Measurements from ENCODE around the gene LRPPRC.
"Not testable (repeated sequence)": the region's sequence is repeated elsewhere in the genome, so short reads cannot be mapped to it uniquely, and the experiment has no call there.

Gene LRPPRC

GRCh38 chr2:44037221-44037620 is 41.4 kb upstream of the LRPPRC start:
- H3K79me2 ChIP-seq = no peaks in the 10 kb centered on the region
- TF ChIP-seq, protein P1, sequence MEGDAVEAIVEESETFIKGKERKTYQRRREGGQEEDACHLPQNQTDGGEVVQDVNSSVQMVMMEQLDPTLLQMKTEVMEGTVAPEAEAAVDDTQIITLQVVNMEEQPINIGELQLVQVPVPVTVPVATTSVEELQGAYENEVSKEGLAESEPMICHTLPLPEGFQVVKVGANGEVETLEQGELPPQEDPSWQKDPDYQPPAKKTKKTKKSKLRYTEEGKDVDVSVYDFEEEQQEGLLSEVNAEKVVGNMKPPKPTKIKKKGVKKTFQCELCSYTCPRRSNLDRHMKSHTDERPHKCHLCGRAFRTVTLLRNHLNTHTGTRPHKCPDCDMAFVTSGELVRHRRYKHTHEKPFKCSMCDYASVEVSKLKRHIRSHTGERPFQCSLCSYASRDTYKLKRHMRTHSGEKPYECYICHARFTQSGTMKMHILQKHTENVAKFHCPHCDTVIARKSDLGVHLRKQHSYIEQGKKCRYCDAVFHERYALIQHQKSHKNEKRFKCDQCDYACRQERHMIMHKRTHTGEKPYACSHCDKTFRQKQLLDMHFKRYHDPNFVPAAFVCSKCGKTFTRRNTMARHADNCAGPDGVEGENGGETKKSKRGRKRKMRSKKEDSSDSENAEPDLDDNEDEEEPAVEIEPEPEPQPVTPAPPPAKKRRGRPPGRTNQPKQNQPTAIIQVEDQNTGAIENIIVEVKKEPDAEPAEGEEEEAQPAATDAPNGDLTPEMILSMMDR (IDR thresholded peaks at IDR 0.05) = no peak

GRCh38 chr2:44033947-44034346 is 38.2 kb upstream of the LRPPRC start:
- TF ChIP-seq, protein P1 (IDR thresholded peaks at IDR 0.05) = no peak
- no peaks in the 10 kb centered on the region for H3K79me2 ChIP-seq

More at GRCh38 chr2:44037221-44037620, 41.4 kb upstream of the LRPPRC start:
- H3K27me3 ChIP-seq (ENCODE audit: control insufficient read depth, insufficient read depth, low read length) = no peaks in the 10 kb centered on the region
- no peak overlapping the region for H3K27ac ChIP-seq
- no peak overlapping the region for H3K4me3 ChIP-seq (ENCODE audit: low read depth, low read length)
- no peaks in the 10 kb centered on the region for H3K4me1 ChIP-seq
- peak overlapping the region; percentile 8 for H2AFZ ChIP-seq
- no peaks in the 10 kb centered on the region for H3K9me3 ChIP-seq (ENCODE audit: control insufficient read depth, low read length)
- no peak overlapping the region for H3K9ac ChIP-seq
- no peak overlapping the region for H3K4me2 ChIP-seq (ENCODE audit: low read length)
- no peaks in the 10 kb centered on the region for H3K36me3 ChIP-seq (ENCODE audit: control insufficient read depth, insufficient read depth, low read length)

DNA sequence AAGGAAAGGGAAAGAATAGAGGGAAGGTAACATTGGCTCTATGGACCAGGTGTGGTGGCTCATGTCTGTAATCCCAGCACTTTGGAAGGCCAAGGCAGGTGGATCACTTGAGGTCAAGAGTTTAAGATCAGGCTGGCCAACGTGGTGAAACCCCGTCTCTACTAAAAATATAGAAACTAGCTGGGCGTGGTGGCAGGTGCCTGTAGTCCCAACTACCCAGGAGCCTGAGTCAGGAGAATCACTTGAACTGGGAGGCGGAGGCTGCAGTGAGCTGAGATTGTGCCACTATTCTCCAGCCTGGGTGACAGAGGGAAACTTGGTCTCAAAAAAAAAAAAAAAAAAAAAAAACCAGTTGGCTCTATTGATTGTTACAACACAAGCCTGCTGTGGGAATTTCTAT is 31.3 kb upstream of the LRPPRC start:
- H3K9me3 ChIP-seq (ENCODE audit: control insufficient read depth, low read length); H3K36me3 ChIP-seq (ENCODE audit: control insufficient read depth, insufficient read depth, low read length); H2AFZ ChIP-seq; H3K79me2 ChIP-seq; H3K4me3 ChIP-seq (ENCODE audit: low read depth, low read length); H3K27me3 ChIP-seq (ENCODE audit: control insufficient read depth, insufficient read depth, low read length); H3K9ac ChIP-seq; H3K4me2 ChIP-seq (ENCODE audit: low read length); H3K4me1 ChIP-seq; H3K27ac ChIP-seq: not testable (repeated sequence)

More at GRCh38 chr2:44033947-44034346, 38.2 kb upstream of the LRPPRC start:
- Histone ChIP-seq H3K4me1 (no peaks in the 10 kb centered on the region), H2AFZ (no peak overlapping the region), H3K9ac (no peak overlapping the region), H3K4me3 (ENCODE audit: low read depth, low read length) (no peak overlapping the region), H3K27ac (no peak overlapping the region), H3K27me3 (ENCODE audit: control insufficient read depth, insufficient read depth, low read length) (no peaks in the 10 kb centered on the region), H3K4me2 (ENCODE audit: low read length) (no peak overlapping the region), H3K9me3 (ENCODE audit: control insufficient read depth, low read length) (no peaks in the 10 kb centered on the region), H3K36me3 (ENCODE audit: control insufficient read depth, insufficient read depth, low read length) (no peaks in the 10 kb centered on the region)

DNA sequence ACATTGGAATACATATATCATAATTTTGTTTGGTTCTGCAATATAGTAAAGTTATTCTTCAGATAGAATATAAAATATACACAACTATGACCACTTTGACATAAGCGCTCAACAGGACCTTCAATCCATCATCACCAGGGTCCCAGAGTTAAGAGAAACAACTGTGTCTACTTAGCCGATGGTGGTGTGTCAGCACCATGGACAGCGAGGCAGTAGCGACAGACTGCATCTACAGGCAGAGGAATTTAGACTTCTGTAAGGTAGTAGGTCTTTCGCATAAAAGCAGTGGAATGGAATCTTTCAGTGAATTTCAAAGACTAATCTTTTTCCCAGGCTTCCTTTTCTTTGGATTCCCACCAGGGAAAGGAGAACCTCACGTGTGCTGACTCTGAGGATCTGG is 20.5 kb upstream of the LRPPRC start:
- Histone ChIP-seq H3K27ac (no peak overlapping the region), H3K27me3 (ENCODE audit: control insufficient read depth, insufficient read depth, low read length) (no peaks in the 10 kb centered on the region), H2AFZ (peak overlapping the region; percentile 19), H3K9me3 (ENCODE audit: control insufficient read depth, low read length) (no peaks in the 10 kb centered on the region), H3K4me3 (ENCODE audit: low read depth, low read length) (no peak overlapping the region), H3K36me3 (ENCODE audit: control insufficient read depth, insufficient read depth, low read length) (no peaks in the 10 kb centered on the region), H3K79me2 (no peaks in the 10 kb centered on the region), H3K9ac (no peak overlapping the region), H3K4me1 (peaks cover 14% of the 10 kb centered on the region), H3K4me2 (ENCODE audit: low read length) (no peak overlapping the region)
- TF ChIP-seq, protein P1 (IDR thresholded peaks at IDR 0.05) = no peak

GRCh38 chr2:44015239-44015638 is 19.4 kb upstream of the LRPPRC start:
- Histone ChIP-seq H2AFZ (peak overlapping the region; percentile 66), H3K36me3 (ENCODE audit: control insufficient read depth, insufficient read depth, low read length) (no peaks in the 10 kb centered on the region), H3K9me3 (ENCODE audit: control insufficient read depth, low read length) (no peaks in the 10 kb centered on the region), H3K4me3 (ENCODE audit: low read depth, low read length) (no peak overlapping the region), H3K9ac (no peak overlapping the region), H3K27me3 (ENCODE audit: control insufficient read depth, insufficient read depth, low read length) (no peaks in the 10 kb centered on the region), H3K4me2 (ENCODE audit: low read length) (no peak overlapping the region), H3K79me2 (no peaks in the 10 kb centered on the region), H3K27ac (peak overlapping the region; percentile 82), H3K4me1 (peaks cover 19% of the 10 kb centered on the region)
- TF ChIP-seq, protein P1 (IDR thresholded peaks at IDR 0.05) = no peak

DNA sequence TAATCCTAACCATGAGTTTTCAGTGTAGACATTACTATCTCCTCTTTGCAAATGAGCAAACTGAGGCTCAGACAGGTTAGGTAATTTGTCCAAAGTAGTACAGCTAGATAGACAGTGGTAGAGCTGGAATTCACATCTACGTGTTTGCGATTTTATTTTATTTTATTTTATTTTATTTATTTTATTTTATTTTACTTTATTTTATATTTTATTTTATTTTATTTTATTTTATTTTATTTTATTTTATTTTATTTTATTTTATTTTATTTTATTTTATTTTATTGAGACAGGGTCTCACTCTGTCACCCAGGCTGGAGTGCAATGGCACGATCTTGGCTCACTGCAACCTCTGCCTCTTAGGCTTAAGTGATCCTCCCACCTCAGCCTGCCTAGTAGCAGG is 17.4 kb upstream of the LRPPRC start:
- not testable (repeated sequence) for H3K79me2 ChIP-seq; H3K4me2 ChIP-seq (ENCODE audit: low read length); H2AFZ ChIP-seq; H3K4me3 ChIP-seq (ENCODE audit: low read depth, low read length); H3K9me3 ChIP-seq (ENCODE audit: control insufficient read depth, low read length); H3K36me3 ChIP-seq (ENCODE audit: control insufficient read depth, insufficient read depth, low read length); H3K27me3 ChIP-seq (ENCODE audit: control insufficient read depth, insufficient read depth, low read length); H3K9ac ChIP-seq
- Histone ChIP-seq H3K27ac (peak overlapping the region; percentile 82), H3K4me1 (peaks cover 27% of the 10 kb centered on the region)

Measured in parathyroid adenoma (tissue), 2 donors.